GM12865 (cell line): ENCODE measurements around the gene DKC1.

Experiments
- DNase-seq: peaks from one replicate; pipeline ENCODE4 v3.0.0; 2010; ENCODE audit warnings: low read depth
- H3K4me3 ChIP-seq: 2 replicates; pipeline ENCODE4 v1.5.1; 2011; ENCODE audit warnings: mild to moderate bottlenecking, low read depth, low read length, control low read depth
- TF ChIP-seq, protein P1 (sequence below): IDR thresholded peaks from 2 replicates; pipeline ENCODE4 v1.5.1; 2011; ENCODE audit warnings: low read length, control low read depth, low read depth, inconsistent platforms; ENCODE audit not compliant: insufficient read depth; ENCODE audit errors: missing control alignments

Gene DKC1

DNA sequence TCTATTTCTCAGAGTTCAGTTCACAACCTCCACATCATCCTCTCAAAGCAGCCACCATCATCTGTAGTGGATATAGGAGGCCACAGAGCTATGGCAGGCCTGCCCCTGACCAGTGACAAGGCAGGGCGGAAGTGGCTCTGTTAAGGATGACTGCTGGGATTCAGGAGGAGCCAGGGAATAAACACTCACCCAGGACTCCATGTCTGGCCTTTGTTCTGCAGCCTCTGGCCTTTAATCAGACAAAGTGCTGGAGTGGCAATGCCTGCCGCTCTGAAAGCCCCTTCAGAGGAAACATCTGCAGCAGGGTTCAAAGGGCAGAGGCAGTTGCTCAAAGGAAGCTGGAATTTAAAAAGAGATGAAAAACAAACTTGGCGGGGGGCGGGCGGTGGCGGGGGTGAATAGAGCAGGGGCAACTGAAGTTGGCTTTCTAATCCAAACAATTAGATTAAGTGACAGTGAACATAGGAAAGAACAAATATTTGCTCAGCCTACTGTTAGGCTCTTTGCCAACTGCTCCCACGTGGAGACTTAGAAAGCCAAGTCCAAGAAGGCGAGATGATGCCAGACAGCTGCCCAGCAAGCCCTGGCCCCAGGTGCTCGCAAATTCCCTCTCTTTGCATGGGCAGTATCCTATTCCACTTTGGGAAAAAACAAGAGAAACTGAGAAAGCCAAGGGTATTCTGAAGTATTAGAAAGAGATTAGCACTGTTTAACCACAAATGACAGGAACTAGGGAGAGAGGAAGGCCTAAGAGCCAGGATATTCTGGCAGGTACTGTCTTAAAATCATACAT, 37.1 kb downstream of the DKC1 start:
- TF ChIP-seq, protein P1, sequence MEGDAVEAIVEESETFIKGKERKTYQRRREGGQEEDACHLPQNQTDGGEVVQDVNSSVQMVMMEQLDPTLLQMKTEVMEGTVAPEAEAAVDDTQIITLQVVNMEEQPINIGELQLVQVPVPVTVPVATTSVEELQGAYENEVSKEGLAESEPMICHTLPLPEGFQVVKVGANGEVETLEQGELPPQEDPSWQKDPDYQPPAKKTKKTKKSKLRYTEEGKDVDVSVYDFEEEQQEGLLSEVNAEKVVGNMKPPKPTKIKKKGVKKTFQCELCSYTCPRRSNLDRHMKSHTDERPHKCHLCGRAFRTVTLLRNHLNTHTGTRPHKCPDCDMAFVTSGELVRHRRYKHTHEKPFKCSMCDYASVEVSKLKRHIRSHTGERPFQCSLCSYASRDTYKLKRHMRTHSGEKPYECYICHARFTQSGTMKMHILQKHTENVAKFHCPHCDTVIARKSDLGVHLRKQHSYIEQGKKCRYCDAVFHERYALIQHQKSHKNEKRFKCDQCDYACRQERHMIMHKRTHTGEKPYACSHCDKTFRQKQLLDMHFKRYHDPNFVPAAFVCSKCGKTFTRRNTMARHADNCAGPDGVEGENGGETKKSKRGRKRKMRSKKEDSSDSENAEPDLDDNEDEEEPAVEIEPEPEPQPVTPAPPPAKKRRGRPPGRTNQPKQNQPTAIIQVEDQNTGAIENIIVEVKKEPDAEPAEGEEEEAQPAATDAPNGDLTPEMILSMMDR, result no peak
- DNase-seq, result no peak
- no peak overlapping the region for H3K4me3 ChIP-seq

DNA sequence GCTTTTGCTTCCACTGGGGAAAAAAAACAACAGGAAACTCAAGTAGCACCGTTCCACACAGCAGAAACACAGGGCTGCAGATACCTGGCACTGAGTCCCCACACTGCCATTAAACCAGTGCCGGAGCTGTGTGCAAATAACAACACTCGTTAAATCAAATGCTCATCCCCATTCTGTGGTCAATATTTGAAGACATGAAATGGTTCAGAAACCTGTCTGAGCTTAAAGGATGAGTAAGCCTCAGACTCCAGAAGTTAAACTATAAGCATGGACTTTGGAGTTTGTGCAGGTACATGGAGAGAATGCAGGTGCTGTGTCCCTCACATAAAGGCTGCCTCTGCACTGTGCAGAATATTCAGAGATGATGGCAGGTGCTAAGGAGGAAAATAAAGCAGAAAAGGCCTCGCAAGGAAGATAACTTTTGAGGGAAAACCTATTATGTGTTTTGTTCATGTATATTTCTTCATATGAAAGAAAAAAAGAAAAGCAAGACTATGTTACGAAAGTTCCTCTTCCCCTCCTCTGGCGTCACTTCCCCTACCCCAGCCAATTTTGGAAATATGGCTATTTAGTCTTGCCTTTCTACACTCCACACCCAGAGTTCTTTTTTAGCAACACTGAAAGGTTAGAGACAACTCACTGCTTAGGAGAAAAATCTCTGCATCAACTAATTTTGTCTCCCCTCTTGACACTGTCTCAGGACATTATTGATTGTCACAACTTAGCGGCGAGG, 38.0 kb downstream of the DKC1 start:
- no peak for DNase-seq
- no peak overlapping the region for H3K4me3 ChIP-seq
- TF ChIP-seq, protein P1, result no peak

DNA sequence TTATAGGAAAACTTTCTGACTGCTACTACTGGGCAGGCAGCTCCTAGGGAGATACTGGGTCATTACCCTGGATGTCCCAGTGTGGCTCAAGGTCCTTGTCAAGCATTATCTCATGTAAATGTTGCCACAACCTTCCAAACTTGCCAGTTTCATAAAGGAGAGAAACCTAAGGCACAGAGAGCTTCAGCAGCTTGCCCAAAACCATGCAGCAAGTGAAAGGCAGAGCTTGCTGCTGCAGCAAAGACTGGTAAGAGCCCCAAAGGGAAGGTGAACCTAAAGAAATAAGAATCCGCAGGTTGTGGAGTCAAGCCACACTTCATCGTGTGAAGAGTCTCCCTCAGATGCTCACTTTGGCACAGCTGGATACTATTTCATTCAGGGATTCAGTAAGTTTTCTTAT, 40.3 kb downstream of the DKC1 start:
- DNase-seq, result no peak
- TF ChIP-seq, protein P1, result no peak
- no peak overlapping the region for H3K4me3 ChIP-seq

DNA sequence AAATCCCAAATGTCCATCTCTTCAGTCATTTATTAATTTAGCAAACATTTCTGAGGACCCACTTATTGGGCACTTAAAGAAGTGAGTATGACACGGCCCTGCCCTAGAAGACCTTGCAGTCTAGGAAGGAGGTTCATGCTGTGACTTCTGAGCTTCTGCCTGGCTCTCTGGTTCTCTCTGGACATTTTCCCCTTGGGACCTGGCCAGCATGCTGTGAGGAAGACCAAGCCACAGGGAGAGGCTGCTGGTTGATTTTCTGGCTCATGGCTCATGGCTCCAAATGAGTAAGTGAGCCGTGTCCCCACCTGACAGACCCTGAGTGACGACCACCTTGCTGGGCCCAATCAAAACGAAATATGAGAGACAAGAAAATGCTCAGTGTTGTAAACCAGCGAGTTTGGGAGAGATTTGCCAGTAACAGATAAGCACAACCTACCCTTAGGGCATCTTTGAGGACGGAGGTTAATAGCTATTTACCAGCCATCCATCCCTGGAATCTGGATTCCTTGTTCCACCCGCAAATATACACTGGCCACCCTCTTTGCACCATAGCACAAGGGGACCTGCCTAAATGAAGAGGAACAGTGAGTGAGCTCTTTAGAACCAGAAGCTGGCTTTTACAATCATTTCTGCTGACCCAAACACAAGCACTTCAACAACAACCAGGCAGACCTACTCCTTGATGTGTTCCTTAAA, 41.7 kb downstream of the DKC1 start:
- peak overlapping the region; percentile 69 for H3K4me3 ChIP-seq
- TF ChIP-seq, protein P1, result no peak
- DNase-seq, result no peak

DNA sequence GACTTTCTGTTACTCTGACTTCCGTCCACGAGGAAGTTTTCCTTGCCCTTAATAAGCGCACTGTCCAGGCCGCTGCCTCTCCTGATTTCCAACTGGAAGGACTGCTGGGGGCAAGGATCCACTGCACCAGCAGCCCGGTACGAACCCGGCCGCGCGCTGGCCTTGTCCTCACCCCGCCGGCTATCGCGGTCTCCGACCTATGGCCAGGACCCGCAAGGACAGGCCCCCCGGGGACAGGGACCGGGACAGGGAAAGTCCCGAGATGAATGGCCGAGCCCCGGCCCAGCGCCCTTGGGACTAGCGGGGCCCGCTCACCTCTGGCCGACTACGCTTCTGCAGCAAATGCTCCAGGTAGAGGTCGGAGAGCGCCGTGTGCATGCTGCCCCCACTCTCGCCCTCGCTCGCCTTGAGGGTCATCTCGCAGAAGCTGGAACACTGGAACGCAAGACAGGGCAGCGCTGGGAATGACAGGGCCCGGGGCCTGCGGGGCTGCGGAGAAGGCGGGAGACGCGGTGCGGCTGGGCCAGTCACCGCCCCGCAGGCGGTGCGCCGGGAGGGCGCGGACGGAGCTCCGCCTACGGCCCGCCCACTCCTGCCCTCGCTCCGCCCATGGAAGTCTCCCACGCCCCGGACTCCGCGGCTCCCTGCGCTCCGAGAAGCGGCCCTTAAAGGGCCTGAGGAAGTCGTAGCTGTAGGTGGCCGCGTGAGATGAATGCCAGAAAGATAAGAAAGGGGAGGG, 42.5 kb downstream of the DKC1 start, which contains the start of gene MPP1:
TSS of gene MPP1 (minus strand) at position 529 of the 739 bp plus-strand sequence. CDS start at position 417, 112 bp downstream.
- peak within 1 kb of the TSS; percentile 69 for H3K4me3 ChIP-seq
- TF ChIP-seq, protein P1, result no peak
- DNase-seq, result peak; percentile 78

DNA sequence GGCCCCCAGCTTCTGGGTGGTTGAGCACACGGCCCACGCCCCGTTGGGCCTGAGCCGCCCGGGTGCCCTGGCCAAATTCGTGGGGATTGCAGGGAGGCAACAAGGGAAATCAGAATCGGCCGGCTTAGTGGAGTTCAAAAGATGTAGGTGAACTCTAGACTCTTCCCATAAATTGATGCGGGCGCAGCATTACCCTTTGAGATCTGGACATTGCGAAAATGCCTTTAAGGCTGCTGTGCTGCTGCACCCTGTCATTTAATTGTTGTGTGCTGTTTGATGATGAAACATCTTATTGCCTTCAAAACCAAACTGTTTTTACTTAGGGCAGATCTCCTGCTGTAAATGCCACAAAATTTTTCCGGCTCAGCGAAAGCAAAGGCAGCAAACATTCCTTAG, 43.0 kb downstream of the DKC1 start:
- TF ChIP-seq, protein P1, result no peak
- peak overlapping the region; percentile 69 for H3K4me3 ChIP-seq
- DNase-seq, result no peak
